Parathyroid adenoma (tissue), 2 donors: ENCODE results near the gene DDX49.
A peak's percentile ranks its signal among the peaks of the same experiment; 100 is the strongest.
"Not testable (repeated sequence)": the region's sequence is repeated elsewhere in the genome, so short reads cannot be mapped to it uniquely, and the experiment has no call there.

Experiments used
- H2AFZ ChIP-seq: fragments of 300-600 bp; sonication (generic); one replicate; pipeline ENCODE4 v1.7.0; 2017; ENCODE audit warnings: antibody characterized with exemption, mild to moderate bottlenecking
- H3K27ac ChIP-seq: fragments of 300-600 bp; sonication (generic); one replicate; pipeline ENCODE4 v1.7.0; 2017
- H3K27me3 ChIP-seq: fragments of 300-600 bp; sonication (generic); one replicate; pipeline ENCODE4 v1.7.0; 2017; ENCODE audit warnings: low read length; ENCODE audit not compliant: control insufficient read depth, insufficient read depth
- H3K36me3 ChIP-seq: fragments of 300-600 bp; sonication (generic); one replicate; pipeline ENCODE4 v1.7.0; 2017; ENCODE audit warnings: low read length; ENCODE audit not compliant: control insufficient read depth, insufficient read depth
- H3K4me1 ChIP-seq: fragments of 300-600 bp; sonication (generic); one replicate; pipeline ENCODE4 v1.7.0; 2017; ENCODE audit warnings: control low read depth
- H3K4me2 ChIP-seq: fragments of 300-600 bp; sonication (generic); one replicate; pipeline ENCODE4 v1.7.0; 2017; ENCODE audit warnings: low read length
- H3K4me3 ChIP-seq: fragments of 300-600 bp; sonication (generic); one replicate; pipeline ENCODE4 v1.7.0; 2017; ENCODE audit warnings: low read depth, low read length
- H3K79me2 ChIP-seq: fragments of 300-600 bp; sonication (generic); one replicate; pipeline ENCODE4 v1.7.0; 2017; ENCODE audit warnings: control low read depth
- H3K9ac ChIP-seq: fragments of 300-600 bp; sonication (generic); one replicate; pipeline ENCODE4 v1.7.0; 2017; ENCODE audit warnings: mild to moderate bottlenecking
- H3K9me3 ChIP-seq: fragments of 300-600 bp; sonication (generic); one replicate; pipeline ENCODE4 v1.7.0; 2017; ENCODE audit warnings: low read length; ENCODE audit not compliant: control insufficient read depth
- TF ChIP-seq, protein P1 (sequence below): fragments of 300-600 bp; sonication (generic); IDR thresholded peaks from one replicate; pipeline ENCODE4 v1.7.0; 2017; ENCODE audit warnings: antibody characterized with exemption, mild to moderate bottlenecking
- donor health status: primary hyperparathyroidism.

The DDX49 gene

DNA sequence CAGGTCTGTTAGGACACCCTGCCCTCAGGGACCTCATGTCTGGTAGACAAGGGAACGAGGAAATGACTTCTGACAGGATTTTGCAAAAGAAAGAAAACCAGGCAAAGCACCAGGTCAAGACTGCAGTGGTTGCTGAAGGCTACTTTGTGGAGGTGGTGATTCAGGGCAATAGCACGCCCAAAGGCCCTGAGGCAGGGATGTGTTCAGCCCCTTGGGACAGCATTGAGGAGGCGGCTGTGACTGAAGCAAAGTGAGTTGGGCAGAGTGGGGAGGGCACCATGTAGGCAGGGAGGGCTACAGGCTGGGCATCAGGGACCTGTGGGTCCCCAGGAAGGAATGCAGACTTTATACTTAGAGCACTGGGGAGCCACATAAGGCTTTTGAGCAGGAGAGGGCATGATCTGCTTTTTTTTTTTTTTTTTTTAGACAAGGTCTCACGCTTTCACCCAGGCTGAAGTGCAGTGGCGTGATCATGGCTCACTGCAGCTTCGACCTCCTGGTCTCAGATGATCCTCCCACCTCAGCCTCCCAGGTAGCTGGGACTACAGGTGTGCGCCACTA is 32.3 kb downstream of the DDX49 start:
- no peaks in the 10 kb centered on the region for H3K36me3 ChIP-seq
- H3K4me3 ChIP-seq = no peak overlapping the region
- H3K27me3 ChIP-seq = no peaks in the 10 kb centered on the region
- H3K9ac ChIP-seq = no peak overlapping the region
- no peaks in the 10 kb centered on the region for H3K79me2 ChIP-seq
- no peaks in the 10 kb centered on the region for H3K9me3 ChIP-seq
- no peak overlapping the region for H2AFZ ChIP-seq
- peak overlapping the region; percentile 68 for H3K27ac ChIP-seq
- peaks cover 5% of the 10 kb centered on the region for H3K4me1 ChIP-seq
- H3K4me2 ChIP-seq = no peak overlapping the region
- TF ChIP-seq, protein P1, sequence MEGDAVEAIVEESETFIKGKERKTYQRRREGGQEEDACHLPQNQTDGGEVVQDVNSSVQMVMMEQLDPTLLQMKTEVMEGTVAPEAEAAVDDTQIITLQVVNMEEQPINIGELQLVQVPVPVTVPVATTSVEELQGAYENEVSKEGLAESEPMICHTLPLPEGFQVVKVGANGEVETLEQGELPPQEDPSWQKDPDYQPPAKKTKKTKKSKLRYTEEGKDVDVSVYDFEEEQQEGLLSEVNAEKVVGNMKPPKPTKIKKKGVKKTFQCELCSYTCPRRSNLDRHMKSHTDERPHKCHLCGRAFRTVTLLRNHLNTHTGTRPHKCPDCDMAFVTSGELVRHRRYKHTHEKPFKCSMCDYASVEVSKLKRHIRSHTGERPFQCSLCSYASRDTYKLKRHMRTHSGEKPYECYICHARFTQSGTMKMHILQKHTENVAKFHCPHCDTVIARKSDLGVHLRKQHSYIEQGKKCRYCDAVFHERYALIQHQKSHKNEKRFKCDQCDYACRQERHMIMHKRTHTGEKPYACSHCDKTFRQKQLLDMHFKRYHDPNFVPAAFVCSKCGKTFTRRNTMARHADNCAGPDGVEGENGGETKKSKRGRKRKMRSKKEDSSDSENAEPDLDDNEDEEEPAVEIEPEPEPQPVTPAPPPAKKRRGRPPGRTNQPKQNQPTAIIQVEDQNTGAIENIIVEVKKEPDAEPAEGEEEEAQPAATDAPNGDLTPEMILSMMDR = no peak

DNA sequence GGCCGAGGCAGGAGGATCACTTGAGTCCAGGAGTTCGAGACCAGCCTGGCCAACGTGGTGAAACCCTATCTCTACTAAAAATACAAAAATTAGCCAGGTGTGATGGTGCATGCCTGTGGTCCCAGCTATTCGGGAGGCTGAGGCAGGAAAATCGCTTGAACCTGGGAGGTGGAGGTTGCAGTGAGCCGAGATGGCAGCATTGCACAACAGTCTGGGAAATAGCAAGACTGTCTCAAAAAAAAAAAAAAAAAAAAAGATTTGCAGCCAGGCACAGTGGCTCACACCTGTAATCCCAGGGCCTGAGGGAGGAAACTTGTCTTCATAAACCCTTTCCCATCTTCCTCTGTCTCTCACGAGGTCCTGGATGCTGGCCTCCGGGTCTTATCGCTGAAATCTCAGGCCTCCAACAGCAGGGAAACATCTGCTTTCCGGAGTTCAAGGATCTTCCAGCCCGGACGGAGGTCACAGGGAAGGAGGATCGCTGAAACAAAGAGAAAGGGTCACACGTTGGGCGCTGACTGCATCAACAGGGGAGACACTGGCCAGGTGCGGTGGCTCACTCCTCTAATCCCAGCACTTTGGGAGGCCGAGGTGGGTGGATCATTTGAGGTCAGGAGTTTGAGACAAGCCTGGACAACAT is 33.0 kb downstream of the DDX49 start:
- H3K27ac ChIP-seq = peak overlapping the region; percentile 68
- not testable (repeated sequence) for H3K9me3 ChIP-seq, H3K4me1 ChIP-seq

DNA sequence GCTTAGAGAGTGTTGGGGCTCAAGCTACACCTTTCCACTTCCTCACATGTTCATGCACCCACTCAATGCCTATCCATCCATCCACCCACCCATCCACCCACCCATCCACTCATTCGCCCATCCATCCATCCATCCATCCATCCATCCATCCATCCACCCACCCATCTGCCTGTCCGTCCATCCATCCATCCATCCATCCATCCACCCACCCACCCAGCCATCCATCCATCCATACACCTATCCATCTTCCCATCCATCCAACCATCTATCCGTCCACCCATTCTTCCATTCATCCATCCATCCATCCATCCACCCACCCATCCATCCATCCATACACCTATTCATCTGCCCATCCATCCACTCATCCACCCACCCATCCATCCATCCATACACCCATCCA is 34.6 kb downstream of the DDX49 start:
- Histone ChIP-seq H3K9ac (no peak overlapping the region), H2AFZ (no peak overlapping the region), H3K4me3 (no peak overlapping the region), H3K9me3 (no peaks in the 10 kb centered on the region), H3K4me1 (peaks cover 5% of the 10 kb centered on the region), H3K27me3 (no peaks in the 10 kb centered on the region), H3K27ac (no peak overlapping the region), H3K4me2 (no peak overlapping the region), H3K36me3 (no peaks in the 10 kb centered on the region), H3K79me2 (no peaks in the 10 kb centered on the region)
- TF ChIP-seq, protein P1 = no peak

More for the DNA sequence above, 33.0 kb downstream of the DDX49 start:
- H3K79me2 ChIP-seq, H3K9ac ChIP-seq, H3K4me3 ChIP-seq, H3K27me3 ChIP-seq, H3K36me3 ChIP-seq: not testable (repeated sequence)
- Histone ChIP-seq H3K4me2 (peak overlapping the region; percentile 38), H2AFZ (peak overlapping the region; percentile 75)

DNA sequence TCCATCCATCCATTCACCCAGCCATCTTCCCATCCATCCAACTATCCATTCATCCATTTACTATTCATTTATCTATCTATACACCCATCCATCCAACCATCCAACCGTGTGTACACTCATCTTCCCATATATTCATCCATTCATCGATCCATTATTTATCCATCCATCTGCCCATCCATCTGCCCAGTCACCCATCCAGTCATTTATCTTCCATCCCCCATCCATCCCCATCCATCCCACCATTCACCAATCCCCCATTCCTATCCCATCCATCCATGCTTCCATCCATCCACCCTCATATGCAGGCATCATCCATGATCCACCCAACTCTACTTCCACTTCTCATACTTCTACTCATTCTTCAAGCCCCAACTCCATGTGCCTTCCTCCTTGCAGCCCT is 35.5 kb downstream of the DDX49 start:
- H3K4me3 ChIP-seq = no peak overlapping the region
- TF ChIP-seq, protein P1 = no peak
- H3K79me2 ChIP-seq = no peaks in the 10 kb centered on the region
- no peaks in the 10 kb centered on the region for H3K9me3 ChIP-seq
- no peak overlapping the region for H3K4me2 ChIP-seq
- H3K36me3 ChIP-seq = no peaks in the 10 kb centered on the region
- H3K27ac ChIP-seq = no peak overlapping the region
- no peak overlapping the region for H3K9ac ChIP-seq
- H3K4me1 ChIP-seq = peaks cover 5% of the 10 kb centered on the region
- H2AFZ ChIP-seq = no peak overlapping the region
- H3K27me3 ChIP-seq = no peaks in the 10 kb centered on the region

DNA sequence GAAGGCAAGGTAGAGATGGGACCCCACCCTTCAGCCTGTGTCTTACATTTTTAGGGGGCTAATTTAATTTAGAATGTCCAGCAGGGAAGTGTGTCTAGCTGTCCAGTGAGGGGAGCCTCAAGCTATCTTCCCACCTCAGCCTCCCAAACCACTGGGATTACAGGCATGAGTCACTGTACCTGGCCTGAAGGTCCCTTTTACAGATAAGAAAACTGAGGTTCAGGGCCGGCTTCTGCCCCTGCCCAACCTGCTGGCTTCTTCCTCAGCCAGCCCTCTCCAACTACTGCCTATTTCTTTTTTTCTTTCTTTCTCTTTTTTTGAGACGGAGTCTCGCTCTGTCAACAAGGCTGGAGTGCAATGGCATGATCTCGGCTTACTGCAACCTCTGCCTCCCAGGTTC is 40.9 kb downstream of the DDX49 start:
- no peaks in the 10 kb centered on the region for H3K4me1 ChIP-seq
- TF ChIP-seq, protein P1 = no peak

More for the DNA sequence above, 40.9 kb downstream of the DDX49 start:
- H3K9ac ChIP-seq = no peak overlapping the region
- no peak overlapping the region for H2AFZ ChIP-seq
- no peaks in the 10 kb centered on the region for H3K79me2 ChIP-seq
- no peaks in the 10 kb centered on the region for H3K36me3 ChIP-seq
- H3K9me3 ChIP-seq = no peaks in the 10 kb centered on the region
- no peak overlapping the region for H3K27ac ChIP-seq
- no peaks in the 10 kb centered on the region for H3K27me3 ChIP-seq
- no peak overlapping the region for H3K4me2 ChIP-seq
- H3K4me3 ChIP-seq = no peak overlapping the region
